ENCODE results near the gene SERPINF2.
A peak's percentile ranks its signal among the peaks of the same experiment; 100 is the strongest.
"Not testable (repeated sequence)": the region's sequence is repeated elsewhere in the genome, so short reads cannot be mapped to it uniquely, and the experiment has no call there.

The SERPINF2 gene

DNA sequence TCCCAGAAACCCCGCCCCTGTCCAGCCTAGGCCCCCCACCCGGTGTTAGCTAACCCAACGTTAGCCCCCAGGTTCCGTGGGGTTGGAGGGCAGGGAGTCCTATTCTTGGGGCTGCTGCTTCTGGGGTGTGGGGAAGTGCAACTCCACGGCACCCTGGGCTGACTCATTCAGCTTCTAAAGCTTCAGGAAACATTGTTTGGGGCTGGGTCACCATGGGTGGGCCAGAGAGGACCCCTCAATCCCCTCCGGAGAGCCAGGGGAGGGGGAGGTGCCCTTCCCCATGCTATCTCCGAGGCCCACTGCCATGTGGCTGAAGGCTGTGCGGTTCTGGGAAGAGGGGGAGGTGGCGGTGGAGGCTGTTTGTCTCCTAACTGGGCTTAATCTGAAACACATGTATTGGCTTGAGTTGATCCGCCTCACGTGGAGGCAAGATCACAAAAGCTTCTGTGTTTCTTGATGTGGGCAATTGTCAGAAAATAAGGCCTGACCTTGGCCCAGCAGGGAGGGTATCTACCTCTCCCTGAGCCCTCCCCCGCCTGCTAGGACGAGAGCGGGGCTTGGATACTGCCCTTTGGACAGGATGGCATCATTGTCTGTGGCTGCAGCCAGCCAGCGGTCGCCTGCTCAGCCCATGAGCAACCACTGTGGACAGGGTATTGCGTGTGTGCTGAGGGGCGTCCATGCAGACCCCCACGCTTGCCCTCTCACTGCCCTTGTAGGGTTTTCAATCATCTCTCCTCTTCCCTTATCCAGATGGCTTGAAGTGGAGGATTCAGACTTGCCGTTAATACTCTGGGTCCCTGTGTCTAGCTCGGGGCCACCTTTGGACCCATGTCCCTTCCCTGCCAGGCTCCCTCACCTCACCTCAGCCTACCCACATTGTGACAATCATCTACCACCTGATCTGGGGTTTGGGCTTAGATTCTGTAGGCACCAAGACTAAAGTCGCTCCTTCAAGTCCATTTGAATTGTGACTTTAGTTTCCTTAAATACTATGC lies 20.5 kb downstream of the SERPINF2 start:
- DNase-seq (ENCODE audit: low read depth), result peak; percentile 75

DNA sequence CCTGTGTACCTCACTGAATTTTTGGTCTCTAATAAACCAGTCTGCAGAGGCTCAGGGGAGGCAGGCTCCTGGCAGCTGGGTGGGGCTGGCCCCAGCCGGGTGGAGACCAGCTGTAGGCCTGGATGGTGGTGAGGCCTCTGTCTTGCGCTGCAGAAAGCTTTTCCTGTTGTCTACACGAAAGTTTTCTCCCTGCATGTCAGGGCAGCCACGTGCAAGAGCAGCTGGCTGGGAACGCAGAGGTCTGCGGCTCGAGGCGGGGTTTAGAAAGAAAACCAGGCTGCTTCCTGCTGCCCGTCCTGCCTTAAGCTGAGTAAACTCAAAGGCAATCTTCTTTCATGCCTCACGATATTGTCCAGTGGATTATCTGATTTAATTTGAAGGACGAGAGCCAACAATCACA lies 21.6 kb downstream of the SERPINF2 start:
- DNase-seq (ENCODE audit: low read depth), result peak; percentile 95

DNA sequence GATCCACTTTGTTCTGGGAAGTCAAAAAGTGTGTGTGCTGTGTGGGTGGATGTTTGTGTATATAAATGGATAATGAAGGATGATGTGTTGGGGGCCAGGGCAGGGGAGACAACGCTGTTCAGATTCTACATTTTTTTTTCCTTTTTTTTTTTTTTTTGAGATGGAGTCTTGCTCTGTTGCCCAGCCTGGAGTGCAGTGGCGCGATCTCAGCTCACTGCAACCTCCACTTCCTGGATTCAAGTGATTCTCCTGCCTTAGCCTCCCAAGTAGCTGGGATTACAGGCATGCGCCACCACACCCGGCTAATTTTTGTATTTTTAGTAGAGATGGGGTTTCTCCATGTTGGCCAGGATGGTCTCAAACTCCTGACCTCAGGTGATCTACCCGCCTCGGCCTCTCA lies 22.0 kb downstream of the SERPINF2 start:
- DNase-seq (ENCODE audit: low read depth), result not testable (repeated sequence)

DNA sequence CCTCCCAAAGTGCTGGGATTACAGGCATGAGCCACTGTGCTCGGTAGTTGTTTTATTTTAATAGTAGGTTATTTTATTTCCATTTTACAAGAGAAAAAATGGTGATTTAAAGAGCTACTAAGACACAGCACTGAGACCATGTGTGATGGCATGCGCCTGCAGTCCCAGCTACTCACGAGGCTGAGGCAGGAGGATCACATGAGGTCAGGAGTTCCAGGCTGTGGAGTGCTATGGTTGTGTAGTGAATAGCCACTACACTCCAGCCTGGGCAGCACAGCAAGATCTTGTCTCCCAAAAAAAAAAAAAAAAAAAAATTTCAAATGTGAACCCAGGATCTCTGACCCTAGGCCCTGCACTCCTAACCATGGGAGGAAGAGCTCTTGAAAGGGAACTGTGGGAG lies 22.9 kb downstream of the SERPINF2 start:
- DNase-seq (ENCODE audit: low read depth), result no peak

DNA sequence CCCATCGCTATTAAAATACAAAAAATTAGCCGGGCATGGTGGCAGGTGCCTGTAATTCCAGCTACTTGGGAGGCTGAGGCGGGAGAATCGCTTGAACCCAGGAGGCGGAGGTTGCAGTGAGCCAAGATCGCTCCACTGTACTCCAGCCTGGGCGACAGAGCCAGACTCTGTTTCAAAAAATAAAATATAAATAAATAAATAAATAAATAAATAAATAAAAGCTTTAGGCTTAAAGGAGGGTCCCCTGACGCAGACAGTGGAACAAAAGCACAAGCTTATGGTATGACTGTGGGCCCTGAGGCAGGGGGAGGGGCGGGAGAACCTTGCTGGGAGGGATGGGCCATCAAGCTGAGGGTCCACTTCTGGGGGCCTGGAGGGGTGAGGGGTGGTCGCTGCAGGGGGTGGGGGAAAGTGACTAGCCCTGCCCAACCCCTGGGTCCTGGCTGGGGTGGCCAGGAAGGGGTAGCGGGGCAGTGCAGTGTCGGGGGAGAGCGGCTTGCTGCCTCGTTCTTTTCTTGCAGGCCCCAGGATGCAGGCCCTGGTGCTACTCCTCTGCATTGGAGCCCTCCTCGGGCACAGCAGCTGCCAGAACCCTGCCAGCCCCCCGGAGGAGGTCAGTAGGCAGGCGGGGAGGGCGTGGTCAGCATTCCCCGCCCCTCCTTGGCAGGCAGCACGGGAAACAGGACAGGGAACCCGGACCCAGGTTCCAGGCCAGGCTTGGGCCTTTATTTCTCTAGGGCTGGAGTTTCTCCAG lies 23.9 kb downstream of the SERPINF2 start:
- DNase-seq (ENCODE audit: low read depth), result no peak

DNA sequence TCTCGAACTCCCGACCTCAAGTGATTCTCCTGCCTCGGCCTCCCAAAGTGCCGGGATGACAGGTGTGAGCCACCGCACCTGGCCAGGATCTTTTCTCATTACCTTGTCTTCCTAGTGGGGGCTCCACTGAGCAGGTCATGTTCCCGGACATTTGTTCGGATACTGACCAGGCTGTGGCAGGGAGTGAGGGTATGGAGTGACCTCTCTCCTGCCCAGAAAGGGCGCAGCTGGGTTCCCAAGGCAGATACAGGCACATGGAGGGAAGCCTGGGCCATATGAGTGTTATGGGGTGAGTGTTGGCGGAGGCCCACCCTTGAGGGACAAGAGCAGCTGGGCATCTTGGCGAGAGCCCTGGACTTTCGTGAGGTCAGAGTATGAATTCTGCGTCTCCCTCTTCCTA lies 24.7 kb downstream of the SERPINF2 start:
- no peak for DNase-seq (ENCODE audit: low read depth)

DNA sequence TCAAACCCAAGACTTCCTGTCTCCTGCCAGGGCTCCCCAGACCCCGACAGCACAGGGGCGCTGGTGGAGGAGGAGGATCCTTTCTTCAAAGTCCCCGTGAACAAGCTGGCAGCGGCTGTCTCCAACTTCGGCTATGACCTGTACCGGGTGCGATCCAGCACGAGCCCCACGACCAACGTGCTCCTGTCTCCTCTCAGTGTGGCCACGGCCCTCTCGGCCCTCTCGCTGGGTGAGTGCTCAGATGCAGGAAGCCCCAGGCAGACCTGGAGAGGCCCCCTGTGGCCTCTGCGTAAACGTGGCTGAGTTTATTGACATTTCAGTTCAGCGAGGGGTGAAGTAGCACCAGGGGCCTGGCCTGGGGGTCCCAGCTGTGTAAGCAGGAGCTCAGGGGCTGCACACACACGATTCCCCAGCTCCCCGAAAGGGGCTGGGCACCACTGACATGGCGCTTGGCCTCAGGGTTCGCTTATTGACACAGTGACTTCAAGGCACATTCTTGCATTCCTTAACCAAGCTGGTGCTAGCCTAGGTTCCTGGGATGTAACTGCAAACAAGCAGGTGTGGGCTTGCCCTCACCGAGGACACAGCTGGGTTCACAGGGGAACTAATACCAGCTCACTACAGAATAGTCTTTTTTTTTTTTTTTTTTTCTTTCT lies 27.3 kb downstream of the SERPINF2 start:
- DNase-seq (ENCODE audit: low read depth), result no peak

DNA sequence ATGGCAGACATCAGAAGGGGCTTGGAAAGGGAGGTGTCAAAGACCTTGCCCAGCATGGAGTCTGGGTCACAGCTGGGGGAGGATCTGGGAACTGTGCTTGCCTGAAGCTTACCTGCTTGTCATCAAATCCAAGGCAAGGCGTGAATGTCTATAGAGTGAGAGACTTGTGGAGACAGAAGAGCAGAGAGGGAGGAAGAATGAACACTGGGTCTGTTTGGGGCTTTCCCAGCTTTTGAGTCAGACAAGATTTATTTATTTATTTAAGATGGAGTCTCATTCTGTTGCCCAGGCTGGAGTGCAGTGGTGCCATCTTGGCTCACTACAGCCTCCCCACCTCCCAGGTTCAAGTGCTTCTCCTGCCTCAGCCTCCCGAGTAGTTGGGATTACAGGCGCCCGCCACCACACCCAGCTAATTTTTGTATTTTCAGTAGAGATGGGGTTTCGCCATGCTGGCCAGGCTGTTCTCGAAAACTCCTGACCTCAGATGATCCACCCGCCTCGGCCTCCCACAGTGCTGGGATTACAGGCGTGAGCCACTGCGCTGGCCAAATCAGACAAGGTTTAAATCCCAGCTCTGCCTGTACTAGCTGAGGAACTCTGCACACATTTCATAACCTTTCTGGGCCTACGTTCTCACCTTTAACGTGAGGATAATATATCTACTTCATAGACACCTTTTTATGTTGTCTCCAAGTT lies 30.5 kb downstream of the SERPINF2 start:
- peak; percentile 77 for DNase-seq (ENCODE audit: low read depth)

DNA sequence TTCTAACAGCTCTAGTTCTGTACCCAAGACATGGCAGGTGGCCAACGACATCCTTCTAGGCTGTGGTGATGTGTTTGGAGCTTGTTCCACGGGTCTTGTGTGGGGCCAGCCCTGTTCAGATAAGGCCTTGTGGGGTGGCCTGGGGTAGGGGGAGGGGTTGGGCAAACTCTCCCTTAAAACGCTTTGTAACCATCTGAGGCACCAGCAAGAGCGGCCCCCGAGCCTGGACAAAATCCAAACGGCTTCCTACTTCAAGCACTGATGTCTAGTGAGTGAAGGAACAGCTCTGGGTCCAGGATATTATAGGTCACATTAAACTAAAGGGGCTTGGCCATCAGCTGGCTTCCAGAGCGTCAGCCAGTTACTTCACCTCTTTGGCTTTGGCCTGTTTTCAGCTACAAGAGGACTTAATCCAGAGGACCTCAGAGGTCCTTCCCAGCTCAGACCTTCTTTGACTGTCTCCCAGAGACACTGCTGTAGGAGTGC lies 31.1 kb downstream of the SERPINF2 start:
- DNase-seq (ENCODE audit: low read depth), result peak; percentile 45

DNA sequence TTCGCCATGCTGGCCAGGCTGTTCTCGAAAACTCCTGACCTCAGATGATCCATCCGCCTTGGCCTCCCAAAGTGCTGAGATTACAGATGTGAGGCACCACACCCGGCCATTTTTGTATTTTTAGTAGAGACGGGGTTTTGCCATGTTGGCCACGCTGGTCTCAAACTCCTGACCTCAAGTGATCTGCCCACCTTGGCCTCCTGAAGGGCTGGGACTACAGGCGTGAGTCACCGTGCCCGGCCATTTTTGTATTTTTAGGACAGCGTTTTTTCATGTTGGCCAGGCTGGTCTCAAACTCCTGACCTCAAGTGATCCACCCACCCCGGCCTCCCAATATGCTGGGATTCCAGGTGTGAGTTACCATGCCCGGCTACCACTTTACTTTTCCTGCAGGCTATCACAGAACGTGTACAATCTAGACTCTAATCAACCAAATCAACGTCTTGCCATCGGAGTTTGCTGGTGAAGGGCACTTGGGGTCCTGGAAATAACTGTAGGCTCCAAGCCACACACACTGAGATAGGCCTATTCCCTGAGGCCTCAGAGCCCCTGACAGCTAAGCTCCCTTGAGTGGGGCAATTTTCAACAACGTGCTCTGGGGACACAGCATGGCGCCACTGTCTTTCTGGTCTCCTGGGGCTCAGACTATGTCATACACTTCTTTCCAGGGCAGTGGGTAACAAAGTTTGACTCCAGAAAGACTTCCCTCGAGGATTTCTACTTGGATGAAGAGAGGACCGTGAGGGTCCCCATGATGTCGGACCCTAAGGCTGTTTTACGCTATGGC lies 31.9 kb downstream of the SERPINF2 start:
- no peak for DNase-seq (ENCODE audit: low read depth)

DNA sequence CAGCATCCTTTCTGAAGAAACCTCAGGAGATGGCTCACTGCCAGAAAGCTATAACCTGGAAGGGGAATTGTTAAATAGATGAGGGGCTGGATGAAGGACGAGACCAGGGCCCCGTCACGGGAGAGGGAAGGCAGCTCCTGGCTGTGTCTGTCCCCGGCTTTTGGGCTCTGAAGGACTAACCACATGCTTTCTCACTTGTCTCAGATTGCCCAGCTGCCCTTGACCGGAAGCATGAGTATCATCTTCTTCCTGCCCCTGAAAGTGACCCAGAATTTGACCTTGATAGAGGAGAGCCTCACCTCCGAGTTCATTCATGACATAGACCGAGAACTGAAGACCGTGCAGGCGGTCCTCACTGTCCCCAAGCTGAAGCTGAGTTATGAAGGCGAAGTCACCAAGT lies 33.7 kb downstream of the SERPINF2 start:
- no peak for DNase-seq (ENCODE audit: low read depth)

DNA sequence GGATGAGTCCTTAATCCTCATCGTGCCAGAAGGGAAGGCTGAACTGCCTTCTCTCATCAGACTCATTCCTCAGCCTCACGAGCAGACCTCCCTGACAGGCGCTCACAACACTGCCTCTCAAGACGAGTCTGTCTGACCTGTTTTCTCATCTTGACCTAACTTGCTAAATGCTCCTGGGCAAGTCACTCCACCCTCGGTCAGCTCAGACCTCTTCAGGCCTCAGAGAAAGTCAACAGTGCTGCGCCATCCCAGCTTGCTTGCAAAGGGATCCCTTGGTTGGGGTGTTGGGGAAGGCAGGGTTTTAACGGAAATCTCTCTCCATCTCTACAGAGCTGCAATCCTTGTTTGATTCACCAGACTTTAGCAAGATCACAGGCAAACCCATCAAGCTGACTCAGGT lies 34.2 kb downstream of the SERPINF2 start:
- no peak for DNase-seq (ENCODE audit: low read depth)

DNA sequence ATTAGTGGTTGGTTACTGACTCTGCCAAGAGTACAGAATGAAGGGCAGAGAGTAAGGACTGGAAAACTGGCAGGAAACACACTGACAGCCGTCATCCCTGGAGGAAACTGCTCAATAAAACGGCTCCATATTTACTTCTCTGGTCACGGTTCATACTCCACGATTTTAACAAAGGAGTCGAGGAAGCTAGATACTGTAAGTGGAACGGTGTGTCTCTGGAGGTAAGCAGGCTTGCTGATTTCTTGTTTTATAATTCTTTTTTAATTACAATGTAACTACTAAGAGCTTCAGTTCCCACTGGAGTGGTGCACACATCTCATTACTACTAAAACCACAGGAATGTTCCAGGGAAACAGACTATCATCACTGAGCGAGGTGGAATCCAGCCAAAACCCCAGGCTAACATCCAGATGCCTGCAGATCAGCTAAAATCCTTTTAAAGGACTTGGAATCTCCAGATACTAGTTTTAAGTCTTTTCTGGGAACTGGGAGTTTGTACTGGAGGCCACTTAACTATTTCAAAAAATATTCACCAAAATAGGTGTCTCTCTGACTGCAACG lies 37.0 kb downstream of the SERPINF2 start:
- DNase-seq (ENCODE audit: low read depth), result peak; percentile 95

DNA sequence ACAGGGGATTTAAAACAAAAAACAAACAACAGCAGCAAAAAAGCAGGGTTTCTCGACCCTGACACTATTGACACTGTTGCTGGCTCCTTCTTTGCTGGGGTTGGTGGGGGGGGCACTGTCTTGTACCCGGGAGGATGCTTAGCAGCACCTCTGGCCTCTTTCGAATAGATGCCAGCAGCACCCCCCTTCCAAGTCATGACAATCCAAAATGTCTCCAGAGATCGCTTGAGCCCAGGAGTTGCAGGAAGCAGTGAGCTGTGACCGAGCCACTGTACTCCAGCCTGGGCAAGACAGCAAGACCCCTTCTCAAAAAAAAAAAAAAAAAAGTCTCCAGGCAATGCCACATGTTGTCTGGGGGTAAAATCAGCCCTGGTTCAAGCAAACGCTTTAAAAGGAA lies 39.5 kb downstream of the SERPINF2 start:
- no peak for DNase-seq (ENCODE audit: low read depth)

DNA sequence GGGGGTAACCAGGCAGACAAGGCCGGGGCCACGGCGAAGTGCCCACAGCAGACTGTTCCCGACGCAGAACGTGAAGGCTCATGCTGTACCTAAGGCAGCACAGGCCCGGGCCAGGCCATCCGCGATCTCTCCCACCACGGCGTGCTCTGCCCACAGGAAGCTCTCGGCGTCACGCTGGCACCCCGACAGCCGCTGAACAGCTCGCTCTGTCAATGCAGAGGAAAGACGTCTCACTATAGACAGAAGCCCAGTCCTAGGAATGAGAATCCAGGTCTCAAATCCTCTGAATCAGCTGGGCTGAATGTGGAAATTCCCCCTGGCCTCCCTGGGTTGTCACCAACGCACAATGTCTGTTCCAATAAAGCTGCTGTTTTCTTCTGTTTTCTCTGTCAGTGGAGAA lies 40.6 kb downstream of the SERPINF2 start:
- DNase-seq (ENCODE audit: low read depth), result no peak

DNA sequence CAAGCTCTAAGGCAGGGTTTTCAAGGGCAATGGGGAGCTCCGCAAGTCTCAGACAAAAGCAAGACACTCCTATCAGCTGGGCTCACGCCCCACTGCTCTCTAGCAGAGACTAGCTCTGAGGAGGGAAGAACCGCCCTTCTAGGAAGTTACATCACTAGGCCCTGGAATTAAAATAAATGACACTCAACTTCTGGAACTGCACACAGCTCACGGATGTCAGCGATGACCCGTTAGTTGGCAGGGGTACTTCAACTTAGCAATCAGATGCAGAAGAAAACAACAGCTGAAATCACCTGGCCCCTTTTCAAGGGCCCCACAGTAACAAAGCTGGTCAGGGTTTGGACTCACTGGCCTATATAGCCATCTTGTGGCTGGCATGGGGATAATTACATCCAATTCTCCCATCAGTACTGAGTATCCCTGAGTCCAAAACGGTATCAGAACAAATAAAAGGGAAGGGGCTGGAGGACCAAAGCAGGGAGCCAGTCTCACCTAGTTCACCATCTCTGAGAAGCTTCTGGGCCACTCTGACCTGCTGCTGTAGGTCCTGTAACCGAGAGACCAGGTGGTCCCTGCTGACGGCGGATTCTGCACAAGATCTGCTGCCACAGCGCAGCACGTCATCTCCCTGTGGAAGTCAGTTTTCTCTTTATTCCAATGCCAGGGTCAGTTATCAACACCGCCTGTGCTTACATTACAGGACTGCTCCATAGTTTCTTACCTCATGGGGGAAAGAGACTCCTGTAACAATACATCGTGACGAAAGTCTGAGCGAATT lies 41.4 kb downstream of the SERPINF2 start:
- DNase-seq (ENCODE audit: low read depth), result peak; percentile 79

DNA sequence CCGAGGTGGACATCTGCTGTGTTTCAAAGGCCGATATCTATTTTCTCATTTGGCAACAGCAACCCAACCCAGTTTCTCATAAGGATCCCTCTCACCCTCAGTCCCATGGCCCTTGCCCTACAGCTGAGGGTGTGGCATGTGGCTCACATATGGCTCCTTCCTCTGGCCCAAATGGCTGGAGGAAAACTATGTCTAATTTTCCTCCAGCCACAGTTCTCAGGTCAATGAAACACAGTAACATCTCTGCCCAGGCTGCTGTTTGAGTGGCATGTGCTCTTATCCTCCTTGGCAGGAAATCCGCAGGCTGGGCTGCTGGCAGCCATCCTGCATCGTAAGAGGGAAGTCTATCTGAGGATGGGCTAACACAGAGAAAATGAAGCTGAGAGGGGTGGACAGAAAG lies 43.3 kb downstream of the SERPINF2 start:
- DNase-seq (ENCODE audit: low read depth), result no peak

DNA sequence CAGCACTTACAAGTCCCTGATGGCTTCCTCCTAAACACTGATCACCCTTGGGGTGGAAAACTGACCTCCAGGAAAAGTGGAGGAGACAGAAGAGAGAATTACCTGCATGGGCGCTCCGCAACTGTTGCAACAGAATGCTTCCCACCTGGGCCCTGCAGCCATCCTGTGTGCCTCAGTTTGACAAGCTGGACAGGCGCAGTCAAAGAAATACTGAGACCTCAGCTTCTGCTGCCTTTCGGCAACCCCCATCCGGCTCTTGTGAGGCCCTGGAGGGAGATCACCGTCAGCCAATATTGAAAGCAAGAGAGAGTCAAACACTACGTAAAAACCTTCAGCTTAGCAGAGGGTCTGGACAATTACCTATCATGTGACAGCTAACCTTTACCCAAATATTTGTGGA lies 44.0 kb downstream of the SERPINF2 start:
- DNase-seq (ENCODE audit: low read depth), result no peak

DNA sequence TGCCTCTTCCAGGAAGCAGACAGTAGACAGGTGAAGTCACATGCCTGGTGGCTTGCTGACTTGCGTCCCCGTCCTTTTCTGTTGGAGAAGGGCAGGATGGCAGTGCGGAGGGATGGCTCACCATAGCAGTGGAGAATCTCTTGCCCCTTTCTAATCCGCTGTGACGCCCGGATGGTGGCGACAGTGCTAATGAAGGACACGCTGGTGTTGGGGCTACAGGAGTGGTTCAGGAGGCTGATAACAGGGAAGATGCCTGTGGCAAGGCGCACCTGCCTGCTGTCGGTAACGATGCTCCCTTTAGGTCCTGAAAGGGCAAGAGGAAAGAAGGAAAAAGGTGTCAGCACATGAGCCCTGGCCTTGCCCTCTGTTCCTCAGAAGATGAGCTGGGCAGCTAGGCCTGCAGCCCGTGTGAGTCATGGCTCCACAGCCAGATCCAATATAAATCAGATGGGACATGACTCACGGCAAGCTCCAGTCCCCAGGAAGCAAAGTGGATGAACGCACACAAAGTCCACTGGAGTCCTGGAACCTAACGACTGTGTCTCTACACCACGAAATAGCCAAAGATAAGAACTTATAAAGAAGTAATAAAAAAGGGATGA lies 44.7 kb downstream of the SERPINF2 start:
- peak; percentile 96 for DNase-seq (ENCODE audit: low read depth)

All from iris pigment epithelial cell (primary cell).